ENCODE results near the gene WDR88. TPM values are rescaled to one million over a fixed set of nuclear protein-coding genes. Genes with fewer than 3 reads are reported as not detected.

The WDR88 gene
- total and polyA plus RNA-seq, 2 donors (not counting 3 experiments of a cell fraction or from before 2014, with no cell fraction given) = not detected

- POLR2A ChIA-PET = interaction anchor here (0.6 to 1.8 kb wide), 2 partner anchors 196 to 514 kb away, joined by 3 to 7 read pairs; partner anchors contain the start of gene CEBPG
- Histone ChIP-seq H3K9ac (replicated peaks; ENCODE audit: extremely low read depth, insufficient read depth, low read length) (no peak overlapping the region), H3K27me3 (ENCODE audit: control insufficient read depth in 2 of 2, insufficient read depth in 2 of 2, low read length in 2 of 2) (peaks cover 0 to 7% of the 10 kb centered on the region in 2 experiments), H3K9me3 (replicated peaks; ENCODE audit: control insufficient read depth, insufficient read depth, low read length) (no peaks in the 10 kb centered on the region), H3K27ac (ENCODE audit: insufficient read depth, low read depth, low read length) (no peak overlapping the region), H3K9me1 (replicated peaks; ENCODE audit: control insufficient read depth, extremely low read depth, insufficient read depth, low read length) (no peaks in the 10 kb centered on the region), H3K4me2 (ENCODE audit: insufficient read depth, low read length) (peak overlapping the region; percentile 61), H4K20me1 (replicated peaks; ENCODE audit: control insufficient read depth, extremely low read depth, insufficient read depth, low read length) (no peaks in the 10 kb centered on the region), H3K36me3 (ENCODE audit: control insufficient read depth in 2 of 2, extremely low read depth in 1 of 2, insufficient read depth in 2 of 2, low read length in 2 of 2) (no peaks in the 10 kb centered on the region), H3K4me1 (ENCODE audit: control insufficient read depth, extremely low read depth, insufficient read depth, low read length) (peaks cover 15% of the 10 kb centered on the region), H3K4me3 (replicated peaks in 1 of 3; ENCODE audit: insufficient read depth in 1 of 3, low read depth in 1 of 3, low read length in 3 of 3) (peak overlapping the region; percentile 4 to 40 (median 16)), H2AFZ (ENCODE audit: low read depth, low read length) (peak overlapping the region; percentile 80), H3K79me2 (ENCODE audit: control insufficient read depth, insufficient read depth, low read length) (no peaks in the 10 kb centered on the region)
- CTCF ChIA-PET = interaction anchor here (0.8 to 5.8 kb wide), 15 partner anchors 8 to 600 kb away, joined by 3 to 32 read pairs (median 5); partner anchors contain the start of gene GPATCH1
- DNase-seq (ENCODE audit: low read depth, low spot score) (no peak), FAIRE-seq (no peak)
- BruUV-seq (replicated peaks) = no TSS peak
- intact Hi-C loops (cut with micrococcal nuclease) = loop anchor here (1.0 to 5.0 kb wide), 8 partner anchors 17 to 772 kb away; partner anchors contain the start of genes DPY19L3, FAAP24 and LRP3
- peak; percentile 22 to 48 for TF ChIP-seq CTCF (IDR thresholded peaks at IDR 0.05; ENCODE audit: extremely low read depth in 1 of 2, insufficient read depth in 1 of 2, low read depth in 1 of 2, low read length in 2 of 2)
- TF ChIP-seq EZH2 (IDR thresholded peaks at IDR 0.05; ENCODE audit: borderline replicate concordance, low read depth, low read length, severe bottlenecking) = no peak
- dilution Hi-C loops (cut with MboI; ENCODE audit: extremely low pct_ligation_motif_present, low sequenced_read_pairs) = no loop called here
These were observed 45.6 kb downstream of the WDR88 start for GRCh38 chr19:33177417-33177979.

GRCh38 chr19:33186431-33187182 is 54.7 kb downstream of the WDR88 start:
- Histone ChIP-seq H3K9me3 (replicated peaks; ENCODE audit: control insufficient read depth, insufficient read depth, low read length) (no peaks in the 10 kb centered on the region), H3K79me2 (ENCODE audit: control insufficient read depth, insufficient read depth, low read length) (no peaks in the 10 kb centered on the region), H3K4me3 (replicated peaks in 1 of 3; ENCODE audit: insufficient read depth in 1 of 3, low read depth in 1 of 3, low read length in 3 of 3) (no peak overlapping the region), H3K9ac (replicated peaks; ENCODE audit: extremely low read depth, insufficient read depth, low read length) (no peak overlapping the region), H3K9me1 (replicated peaks; ENCODE audit: control insufficient read depth, extremely low read depth, insufficient read depth, low read length) (no peaks in the 10 kb centered on the region), H3K4me1 (ENCODE audit: control insufficient read depth, extremely low read depth, insufficient read depth, low read length) (no peaks in the 10 kb centered on the region), H3K36me3 (ENCODE audit: control insufficient read depth in 2 of 2, extremely low read depth in 1 of 2, insufficient read depth in 2 of 2, low read length in 2 of 2) (no peaks in the 10 kb centered on the region), H4K20me1 (replicated peaks; ENCODE audit: control insufficient read depth, extremely low read depth, insufficient read depth, low read length) (no peaks in the 10 kb centered on the region), H3K27ac (ENCODE audit: insufficient read depth, low read depth, low read length) (no peak overlapping the region), H3K27me3 (ENCODE audit: control insufficient read depth in 2 of 2, insufficient read depth in 2 of 2, low read length in 2 of 2) (no peaks in the 10 kb centered on the region), H3K4me2 (ENCODE audit: insufficient read depth, low read length) (no peak overlapping the region), H2AFZ (ENCODE audit: low read depth, low read length) (no peak overlapping the region)
- BruUV-seq (replicated peaks) = no TSS peak
- ChIA-PET POLR2A (no interaction called here), CTCF (interaction anchor here (0.7 to 5.3 kb wide), 6 partner anchors 12 to 189 kb away, joined by 3 to 113 read pairs (median 4); no protein-coding TSS in a partner anchor)
- no peak for TF ChIP-seq MAX (IDR thresholded peaks at IDR 0.05; ENCODE audit: insufficient read depth, insufficient read length)
- TF ChIP-seq CTCF (IDR thresholded peaks at IDR 0.05; ENCODE audit: extremely low read depth in 1 of 2, insufficient read depth in 1 of 2, low read depth in 1 of 2, low read length in 2 of 2) = no peak
- no peak for TF ChIP-seq EZH2 (IDR thresholded peaks at IDR 0.05; ENCODE audit: borderline replicate concordance, low read depth, low read length, severe bottlenecking)
- no peak for TF ChIP-seq POLR2A (IDR thresholded peaks at IDR 0.05; ENCODE audit: low read depth, low read length)
- no peak for TF ChIP-seq JUN (IDR thresholded peaks at IDR 0.05; ENCODE audit: borderline replicate concordance, insufficient read depth, insufficient read length, low read depth)
- TF ChIP-seq FOS (IDR thresholded peaks at IDR 0.05; ENCODE audit: borderline replicate concordance, insufficient read depth, low read length) = no peak
- no peak for TF ChIP-seq MYC (IDR thresholded peaks at IDR 0.05; ENCODE audit: low read depth, low read length)
- TF ChIP-seq POLR2AphosphoS5 (IDR thresholded peaks at IDR 0.05; ENCODE audit: insufficient read depth, low read depth, low read length) = no peak
- TF ChIP-seq GATA2 (IDR thresholded peaks at IDR 0.05; ENCODE audit: insufficient read depth, insufficient read length, low read depth, low read length) = no peak
- no peak for DNase-seq (ENCODE audit: low read depth, low spot score)
- intact Hi-C loops (cut with micrococcal nuclease) (no loop called here), dilution Hi-C loops (cut with MboI; ENCODE audit: extremely low pct_ligation_motif_present, low sequenced_read_pairs) (no loop called here)
- FAIRE-seq = peak; percentile 15
